HK-2 (cell line): ENCODE results near the gene NFX1.
"Not testable (repeated sequence)": the region's sequence is repeated elsewhere in the genome, so short reads cannot be mapped to it uniquely, and the experiment has no call there.

Experiments
- DNase-seq: peaks from one replicate; pipeline ENCODE4 v3.0.0-alpha.2; 2018; ENCODE audit not compliant: unreplicated experiment

Gene NFX1

GRCh38 chr9:33388110-33388994, 98.0 kb downstream of the NFX1 start:
- DNase-seq, result no peak

- DNase-seq, result not testable (repeated sequence)
Measured at GRCh38 chr9:33391111-33391771, 100.9 kb downstream of the NFX1 start.

GRCh38 chr9:33392591-33393021, 102.3 kb downstream of the NFX1 start:
- DNase-seq, result not testable (repeated sequence)

GRCh38 chr9:33393581-33393980, 103.3 kb downstream of the NFX1 start:
- no peak for DNase-seq

- not testable (repeated sequence) for DNase-seq
Measured at GRCh38 chr9:33393986-33394385, 103.7 kb downstream of the NFX1 start.

GRCh38 chr9:33395159-33395879, 105.0 kb downstream of the NFX1 start:
- not testable (repeated sequence) for DNase-seq

- not testable (repeated sequence) for DNase-seq
Measured at GRCh38 chr9:33397801-33398200, 107.5 kb downstream of the NFX1 start.

- DNase-seq, result not testable (repeated sequence)
Measured at GRCh38 chr9:33399047-33399446, 108.7 kb downstream of the NFX1 start.

GRCh38 chr9:33401809-33402208, 111.5 kb downstream of the NFX1 start:
- not testable (repeated sequence) for DNase-seq

GRCh38 chr9:33402371-33402770, 112.1 kb downstream of the NFX1 start, which contains the start of gene AQP7:
Gene AQP7 (minus strand): TSS chr9:33402568. CDS start chr9:33401262, 1,306 bp downstream.
- not testable (repeated sequence) for DNase-seq

- DNase-seq, result no peak
Measured at GRCh38 chr9:33403941-33404787, 113.8 kb downstream of the NFX1 start.

- no peak for DNase-seq
Measured at GRCh38 chr9:33404788-33405362, 114.6 kb downstream of the NFX1 start.

GRCh38 chr9:33407061-33407460, 116.7 kb downstream of the NFX1 start:
- no peak for DNase-seq

- no peak for DNase-seq
Measured at GRCh38 chr9:33408087-33408486, 117.8 kb downstream of the NFX1 start.

GRCh38 chr9:33414268-33414667, 124.0 kb downstream of the NFX1 start:
- DNase-seq, result no peak

- DNase-seq, result no peak
Measured at GRCh38 chr9:33414889-33415500, 124.7 kb downstream of the NFX1 start.

- DNase-seq, result peak; percentile 38
Measured at GRCh38 chr9:33415501-33416038, 125.3 kb downstream of the NFX1 start.

- DNase-seq, result no peak
Measured at GRCh38 chr9:33416996-33417395, 126.7 kb downstream of the NFX1 start.

- DNase-seq, result no peak
Measured at GRCh38 chr9:33418090-33418489, 127.8 kb downstream of the NFX1 start.

- DNase-seq, result no peak
Measured at GRCh38 chr9:33419708-33420303, 129.5 kb downstream of the NFX1 start.
